Activated T-cell treated with anti-CD3 and anti-CD28 coated beads for 1 hour (primary cell): ENCODE measurements around the gene CWC27.
"Not testable (repeated sequence)": the region's sequence is repeated elsewhere in the genome, so short reads cannot be mapped to it uniquely, and the experiment has no call there.

ENCODE experiments used
- DNase-seq: peaks from one replicate; pipeline ENCODE4 v3.0.0-alpha.2; 2020; ENCODE audit warnings: low read depth

The CWC27 gene

DNA sequence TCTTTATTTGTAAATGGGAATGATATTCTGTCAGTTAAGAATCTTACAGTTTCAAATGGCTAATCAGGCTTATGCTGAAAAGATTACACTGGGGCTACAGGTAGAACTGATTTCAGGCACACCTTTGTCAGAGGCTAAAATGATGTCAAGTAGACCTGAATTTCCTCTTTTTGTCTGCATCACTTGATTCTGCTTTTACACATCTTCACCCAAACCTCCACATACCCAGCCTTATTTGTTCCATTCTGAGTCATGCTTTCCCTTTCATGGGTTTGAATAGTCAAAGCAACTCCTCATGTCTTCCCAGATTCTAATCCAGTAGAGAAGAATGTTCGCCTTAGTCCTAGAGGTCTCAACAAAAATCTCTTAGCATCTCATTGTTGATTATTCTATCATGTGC lies 156.4 kb downstream of the CWC27 start:
- DNase-seq: no peak

DNA sequence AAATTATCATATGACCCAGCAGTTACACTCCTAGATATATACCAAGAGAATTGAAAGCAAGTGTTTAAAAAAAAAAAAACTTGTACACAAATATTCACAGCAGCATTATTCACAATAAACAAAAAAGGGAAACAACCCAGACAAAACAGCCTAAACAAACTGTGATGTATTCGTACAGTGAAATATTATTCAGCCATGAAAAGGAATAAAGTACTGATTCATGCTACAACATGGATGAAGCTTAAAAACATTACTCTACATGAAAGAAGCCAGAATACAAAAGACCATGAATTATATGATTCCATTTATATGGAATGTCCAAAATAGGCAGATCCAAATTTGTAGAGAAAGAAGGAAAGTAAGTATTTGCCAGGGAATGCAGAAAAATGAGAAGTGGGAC lies 161.1 kb downstream of the CWC27 start:
- DNase-seq: no peak

DNA sequence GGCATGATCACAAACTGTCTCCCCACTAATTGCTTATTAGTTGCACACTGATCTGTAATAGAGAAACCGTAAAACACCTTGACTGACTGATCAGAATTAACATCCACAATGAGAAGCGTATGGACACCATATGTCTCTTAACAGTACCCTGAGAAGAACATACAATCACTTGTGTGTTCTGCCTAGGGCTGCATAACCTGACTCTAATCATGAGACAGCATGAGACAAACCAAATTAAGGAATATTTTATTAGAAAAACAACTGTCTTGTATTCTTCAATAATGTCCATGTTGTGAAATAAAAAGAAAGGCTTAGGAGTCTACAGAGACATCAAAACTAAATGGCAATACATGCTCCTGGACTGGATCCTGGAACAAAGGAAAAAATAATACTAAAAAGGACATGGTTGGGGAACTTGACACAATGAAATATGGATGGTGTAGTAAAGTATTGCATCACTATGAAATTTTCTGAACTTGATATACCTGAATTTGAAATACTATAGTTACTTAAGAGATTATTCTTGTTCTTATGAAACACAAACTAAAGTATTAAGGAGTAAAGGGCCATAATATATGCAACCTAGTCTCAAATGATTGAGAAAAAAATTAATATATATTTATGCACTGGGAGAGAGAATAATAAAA lies 162.1 kb downstream of the CWC27 start:
- DNase-seq: no peak

DNA sequence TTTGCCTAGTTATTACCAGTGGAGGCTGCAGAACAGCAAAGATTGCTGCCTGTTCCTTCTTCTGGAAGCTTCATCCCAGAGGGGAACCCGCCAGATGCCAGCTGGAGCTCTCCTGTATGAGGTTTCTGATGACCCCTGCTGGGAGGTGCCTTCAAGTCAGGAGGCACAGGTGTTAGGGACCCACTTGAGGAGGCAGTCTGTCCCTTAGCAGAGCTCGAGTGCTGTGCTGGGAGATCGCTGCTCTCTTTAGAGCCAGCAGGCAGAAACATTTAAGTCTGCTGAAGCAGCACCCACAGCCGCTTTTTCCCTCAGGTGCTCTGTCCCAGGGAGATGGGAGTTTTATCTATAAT lies 170.7 kb downstream of the CWC27 start:
- DNase-seq: not testable (repeated sequence)

DNA sequence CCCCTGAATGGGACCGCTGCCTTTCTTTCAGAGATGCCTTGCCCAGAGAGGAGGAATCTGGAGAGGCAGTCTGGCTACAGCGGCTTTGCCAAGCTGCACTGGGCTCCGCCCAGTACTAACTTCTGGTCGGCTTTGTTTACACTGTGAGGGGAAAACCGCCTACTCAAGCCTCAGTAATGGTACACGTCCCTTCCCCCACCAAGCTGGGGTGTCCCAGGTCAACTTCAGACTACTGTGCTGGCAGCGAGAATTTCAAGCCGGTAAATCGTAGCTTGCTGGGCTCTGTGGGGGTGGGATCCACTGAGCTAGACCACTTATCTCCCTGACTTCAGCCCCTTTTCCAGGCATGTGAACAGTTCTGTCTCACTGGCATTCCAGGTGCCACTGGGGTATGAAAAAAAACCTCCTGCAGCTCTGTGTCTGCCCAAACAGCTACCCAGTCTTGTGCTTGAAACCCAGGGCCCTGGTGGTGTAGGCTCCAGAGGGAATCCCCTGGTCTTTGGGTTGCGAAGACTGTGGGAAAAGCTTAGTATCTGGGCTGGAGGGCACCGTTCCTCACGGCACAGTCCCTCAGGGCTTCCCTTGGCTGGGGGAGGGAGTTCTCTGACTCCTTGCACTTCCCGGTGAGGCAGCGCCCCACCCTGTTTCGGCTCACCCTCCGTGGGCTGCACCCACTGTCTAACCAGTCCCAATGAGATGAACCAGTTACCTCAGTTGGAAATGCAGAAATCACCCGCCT lies 171.2 kb downstream of the CWC27 start:
- no peak for DNase-seq

GRCh38 chr5:64942460-64942859 lies 173.7 kb downstream of the CWC27 start:
- no peak for DNase-seq

GRCh38 chr5:64944868-64945267 lies 176.1 kb downstream of the CWC27 start:
- DNase-seq: no peak

DNA sequence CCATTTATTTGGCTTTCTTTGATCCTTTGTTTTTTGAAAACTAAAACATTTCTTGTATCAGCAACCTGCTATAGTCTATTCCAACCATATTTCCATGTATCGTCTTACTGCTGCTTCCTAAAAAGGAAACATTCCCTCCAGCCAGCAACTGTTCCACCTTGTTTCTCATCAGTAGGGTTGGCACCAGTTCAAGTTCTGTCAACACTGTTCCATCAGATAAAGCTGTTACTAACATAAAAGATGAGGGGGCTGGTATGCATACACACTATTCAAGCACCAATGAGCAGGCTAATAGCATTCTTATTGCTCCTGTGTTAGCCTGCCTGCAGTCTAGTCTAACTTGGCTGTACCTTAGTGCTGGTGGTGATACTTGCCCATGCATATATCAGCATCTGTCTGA lies 178.3 kb downstream of the CWC27 start:
- no peak for DNase-seq

DNA sequence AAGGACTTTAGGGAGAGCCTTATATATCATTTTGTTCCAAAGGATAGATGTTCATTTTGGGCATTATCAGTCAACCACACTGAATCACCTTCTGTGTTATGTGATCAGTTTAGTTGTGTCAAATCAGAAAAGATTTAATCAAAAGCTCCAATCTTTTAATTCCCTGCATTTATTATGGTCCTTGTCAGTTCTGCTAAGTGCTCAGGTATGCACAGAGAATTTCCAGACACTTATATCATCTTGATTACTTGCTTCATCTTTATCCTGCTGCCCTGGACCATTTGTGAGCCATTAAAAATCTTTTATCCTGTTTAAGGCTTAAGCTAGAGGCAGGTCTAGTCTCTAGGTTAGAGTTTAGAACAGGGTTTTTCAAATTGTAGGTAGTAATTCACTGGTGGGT lies 179.1 kb downstream of the CWC27 start:
- DNase-seq: no peak

DNA sequence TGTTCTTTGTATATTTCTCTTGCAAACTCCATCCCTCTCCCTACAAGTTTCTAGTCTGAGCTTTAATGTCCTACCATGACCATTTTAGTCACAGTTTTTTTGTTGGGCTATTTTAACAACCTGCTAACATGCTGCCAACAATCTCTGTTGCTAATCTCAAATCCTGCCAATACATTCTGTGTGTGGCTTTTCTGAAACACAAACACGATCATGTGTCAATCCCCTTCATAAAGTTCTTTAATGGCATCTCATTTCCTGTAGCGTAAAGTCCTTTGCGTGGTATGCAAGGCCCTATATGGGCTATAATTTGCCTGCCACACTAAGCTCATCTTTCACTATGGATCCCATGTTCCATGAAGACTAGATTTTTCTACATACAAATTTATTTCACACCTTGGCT lies 180.6 kb downstream of the CWC27 start:
- no peak for DNase-seq

DNA sequence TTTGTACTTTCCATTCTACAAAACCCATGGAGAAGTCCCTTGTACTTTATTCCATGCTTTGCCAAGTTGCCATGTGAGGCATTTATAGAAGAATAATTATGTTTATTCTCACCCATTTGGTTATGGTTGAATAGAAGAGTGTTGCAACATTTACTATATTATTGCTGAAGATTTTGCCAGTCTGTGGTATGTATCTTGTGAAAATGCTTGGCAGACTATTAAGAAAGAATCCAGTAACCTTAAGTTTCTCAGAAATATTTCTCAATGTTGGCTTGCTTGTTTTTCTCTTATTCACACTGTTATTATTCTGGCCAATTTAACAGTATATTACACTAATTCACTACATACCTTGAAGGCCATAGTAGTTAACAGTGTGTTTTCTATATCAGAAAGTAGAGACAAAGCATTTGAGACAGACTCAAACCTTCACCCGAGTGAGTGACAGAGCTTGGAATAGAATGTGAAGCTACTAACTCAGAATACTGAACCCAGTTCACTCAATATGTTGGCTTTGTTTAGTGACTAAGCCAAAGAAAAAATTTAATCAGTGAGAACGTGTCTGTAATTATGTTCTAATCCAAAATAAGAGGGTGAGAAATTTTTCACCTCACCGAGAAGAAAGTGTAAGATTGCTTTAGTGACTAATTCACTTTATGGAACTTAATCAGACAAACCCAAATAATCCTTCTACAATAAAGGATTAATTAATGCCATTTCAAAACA lies 184.4 kb downstream of the CWC27 start:
- no peak for DNase-seq

DNA sequence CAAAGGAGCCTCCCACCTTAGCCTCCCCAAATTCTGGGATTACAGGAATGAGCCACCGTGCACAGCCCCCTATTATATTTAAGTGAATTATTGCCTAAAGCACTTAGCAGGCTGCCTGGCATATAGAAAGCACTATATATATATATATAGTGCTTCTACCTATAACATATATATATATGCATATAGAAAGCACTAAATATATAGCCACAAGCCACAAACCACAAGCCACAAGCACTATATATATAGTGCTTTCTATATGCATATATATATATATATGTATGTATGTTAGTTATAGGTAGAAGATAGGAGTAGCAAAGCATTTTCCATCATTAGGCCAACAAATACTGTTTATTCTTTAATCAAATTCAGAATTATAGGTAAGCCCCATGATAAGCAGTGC lies 185.8 kb downstream of the CWC27 start:
- no peak for DNase-seq

DNA sequence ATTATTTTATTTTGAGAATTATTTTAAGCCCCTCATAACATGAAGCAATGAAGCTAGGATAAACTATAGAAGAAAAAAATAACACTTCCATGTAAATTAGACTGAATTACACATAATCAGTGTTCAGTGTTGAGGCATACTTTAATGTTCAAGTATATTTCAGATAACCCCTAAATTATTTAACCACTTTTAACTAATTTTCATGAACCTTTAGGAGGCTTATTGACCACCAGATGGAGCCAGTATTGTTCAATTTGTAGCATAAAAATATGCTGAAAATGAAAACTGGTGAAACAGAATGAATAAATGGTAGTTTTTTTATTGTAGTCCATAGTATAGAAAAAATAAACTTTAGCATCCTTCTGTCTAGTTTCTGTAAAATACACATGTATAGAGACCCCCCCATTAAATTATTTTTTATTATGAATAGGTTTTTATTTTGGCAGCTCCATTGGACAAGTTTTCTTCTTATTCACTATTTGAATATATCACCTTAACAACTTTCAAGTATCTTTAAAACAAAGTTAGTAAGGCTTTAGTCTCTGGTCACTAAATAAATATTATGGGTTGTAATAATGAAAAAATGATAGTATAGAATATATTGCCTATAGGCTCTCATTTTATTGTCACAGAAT lies 190.1 kb downstream of the CWC27 start:
- DNase-seq: no peak

- no peak for DNase-seq
These were observed 194.5 kb downstream of the CWC27 start for GRCh38 chr5:64963278-64963677.

- no peak for DNase-seq
These were observed 199.9 kb downstream of the CWC27 start for GRCh38 chr5:64968591-64969110.

DNA sequence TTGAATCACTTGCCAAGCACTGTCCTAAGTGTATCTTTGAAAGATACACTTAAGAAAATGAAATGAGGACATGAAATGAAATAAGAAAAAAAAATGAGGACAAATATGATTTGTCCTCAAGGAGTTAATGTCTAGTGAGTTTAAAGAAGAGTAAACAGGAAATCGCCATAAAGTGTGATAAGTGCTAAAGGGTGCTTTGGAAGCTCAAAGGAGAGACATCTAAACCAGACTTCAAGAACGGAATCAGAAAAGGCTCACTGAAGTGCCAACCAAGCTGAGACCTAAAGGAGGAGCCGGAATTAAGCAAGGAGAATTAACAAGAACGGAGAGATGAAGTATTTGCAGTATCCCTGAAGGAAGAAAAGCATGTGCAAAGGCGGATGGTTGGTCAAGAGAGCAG lies 200.8 kb downstream of the CWC27 start:
- DNase-seq: no peak

- DNase-seq: no peak
These were observed 202.8 kb downstream of the CWC27 start for GRCh38 chr5:64971513-64971912.

- DNase-seq: no peak
These were observed 203.3 kb downstream of the CWC27 start for GRCh38 chr5:64971990-64972389.

DNA sequence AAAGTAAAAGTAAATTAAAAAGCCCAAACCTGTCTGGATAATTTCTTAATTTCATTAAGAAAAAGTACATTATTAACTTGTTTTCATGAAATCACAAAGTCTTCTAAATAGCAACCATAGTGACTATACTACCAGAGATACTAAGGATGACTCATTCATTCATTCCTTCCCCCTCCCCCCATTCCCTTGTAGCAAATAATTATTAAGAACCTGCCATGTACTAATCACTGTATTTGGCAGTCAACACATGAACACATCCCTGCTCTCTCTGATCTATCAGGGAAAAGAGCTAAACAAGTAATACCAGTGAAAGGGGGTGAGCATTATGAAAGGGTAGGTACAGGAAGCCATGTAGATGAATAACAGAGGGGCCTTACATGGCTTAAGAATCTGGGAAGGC lies 203.9 kb downstream of the CWC27 start:
- DNase-seq: no peak

GRCh38 chr5:64973215-64973614 lies 204.5 kb downstream of the CWC27 start:
- no peak for DNase-seq

GRCh38 chr5:64977779-64978178 lies 209.0 kb downstream of the CWC27 start:
- DNase-seq: no peak

DNA sequence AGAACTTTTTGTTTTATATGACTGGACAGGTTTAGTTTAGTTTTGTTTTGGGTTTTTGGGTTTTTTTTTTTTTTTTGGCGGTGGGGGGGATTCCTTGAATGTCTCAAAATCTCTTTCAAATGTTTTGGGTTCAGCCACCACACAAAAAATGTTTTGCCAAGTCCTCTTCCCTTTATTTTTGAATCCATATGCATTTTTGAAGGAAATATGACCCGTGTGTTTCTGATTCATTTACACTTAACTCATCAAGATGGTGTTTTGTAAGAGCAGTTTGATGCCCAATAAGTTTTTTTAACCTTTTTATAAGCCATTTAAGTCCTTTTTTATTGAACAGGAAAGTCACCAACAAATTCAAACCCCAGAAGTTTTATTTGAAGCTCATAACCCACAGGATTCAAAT lies 209.8 kb downstream of the CWC27 start:
- DNase-seq: no peak

- no peak for DNase-seq
These were observed 210.8 kb downstream of the CWC27 start for GRCh38 chr5:64979531-64979930.
